HepG2 (cell line): Measurements from ENCODE around the gene SLC6A12. TPM values are rescaled to one million over a fixed set of nuclear protein-coding genes. Genes with fewer than 3 reads are reported as not detected.

ENCODE experiments used
- CENPT ChIP-seq: sonication (generic); formaldehyde crosslinking; IDR thresholded peaks from 2 replicates; pipeline ENCODE4 v1.8.0; 2022; ENCODE audit warnings: low read depth, mild to moderate bottlenecking, moderate library complexity, missing genetic modification reagents
- ETV6 ChIP-seq: sonication (generic); formaldehyde crosslinking; conservative IDR thresholded peaks from 2 replicates; pipeline ENCODE4 v1.4.0; 2020; ENCODE audit warnings: missing genetic modification reagents
- JUND ChIP-seq: sonication (generic); formaldehyde crosslinking; IDR thresholded peaks from 2 replicates; pipeline ENCODE4 v1.8.0; 2022; ENCODE audit warnings: mild to moderate bottlenecking, missing genetic modification reagents
- POGZ ChIP-seq: sonication (generic); formaldehyde crosslinking; IDR thresholded peaks from 2 replicates; pipeline ENCODE4 v1.4.0; 2020; ENCODE audit warnings: mild to moderate bottlenecking, missing genetic modification reagents
- SNAPC4 ChIP-seq: sonication (generic); formaldehyde crosslinking; IDR thresholded peaks from 2 replicates; pipeline ENCODE4 v1.4.0; 2020; ENCODE audit warnings: mild to moderate bottlenecking, missing genetic modification reagents
- SNRNP70 ChIP-seq: fragments of 200-400 bp; formaldehyde crosslinking; IDR thresholded peaks from 2 replicates; pipeline ENCODE4 v1.6.1; 2017; ENCODE audit warnings: mild to moderate bottlenecking, low read depth, low read length, moderate library complexity
- ZHX2 ChIP-seq, 2 experiments: sonication (generic) in 1 of 2; formaldehyde crosslinking in 1 of 2; IDR thresholded peaks; 2 replicates each; pipeline versions ENCODE4 v1.6.1 to v1.9.0; 2014 to 2022; ENCODE audit warnings: antibody characterized with exemption in 1 of 2, borderline replicate concordance in 1 of 2, inconsistent platforms in 1 of 2, low read depth in 1 of 2, missing genetic modification reagents in 1 of 2
- ZNF136 ChIP-seq: sonication (generic); formaldehyde crosslinking; IDR thresholded peaks from 2 replicates; pipeline ENCODE4 v1.8.1; 2022; ENCODE audit warnings: low read depth, mild to moderate bottlenecking, moderate library complexity, missing genetic modification reagents
- ZNF143 ChIP-seq: sonication (generic); formaldehyde crosslinking; IDR thresholded peaks from 2 replicates; pipeline ENCODE4 v1.4.0; 2020; ENCODE audit warnings: missing genetic modification reagents
- ZNF44 ChIP-seq: sonication (generic); formaldehyde crosslinking; IDR thresholded peaks from 2 replicates; pipeline ENCODE4 v1.5.1; 2020; ENCODE audit warnings: mild to moderate bottlenecking, missing genetic modification reagents
- ZNF510 ChIP-seq: sonication (generic); formaldehyde crosslinking; IDR thresholded peaks from 2 replicates; pipeline ENCODE4 v1.4.0; 2020; ENCODE audit warnings: low read depth, mild to moderate bottlenecking, missing genetic modification reagents
- polyA plus RNA-seq, 8 experiments: library from polyadenylated mRNA; depleted of rRNA in 3 of 8; stranded (reverse) in 7 of 8; unstranded in 1 of 8; fragments of >200 nt; fragmentation: Illumina TruSeq in 4 of 8; extraction: Trizol in 4 of 8; gene quantifications; 2 replicates each; pipeline versions ENCODE4 v1.2.1 to v1.2.3, GENCODE V29; 2011 to 2016; ENCODE audit warnings: low read depth in 4 of 8, missing spikeins in 1 of 8, mixed read lengths in 1 of 8; ENCODE audit not compliant: insufficient read depth in 1 of 8
- total RNA-seq, 5 experiments: library from RNA; depleted of rRNA; stranded (reverse); fragments of >200 nt; fragmentation: Illumina TruSeq; extraction: Trizol; gene quantifications; 2 replicates each; pipeline ENCODE4 v1.2.3, GENCODE V29; 2016; ENCODE audit warnings: low read depth in 1 of 5
- TF ChIP-seq, protein P1 (sequence below): sonication (generic); formaldehyde crosslinking; IDR thresholded peaks from 2 replicates; pipeline ENCODE4 v1.5.1; 2020; ENCODE audit warnings: mild to moderate bottlenecking, missing genetic modification reagents

Gene SLC6A12
- total and polyA plus RNA-seq, 2 of the 13 experiments (the other 11 are each of a cell fraction or from before 2014, with no cell fraction given), result 3.7 to 18.8 TPM

GRCh38 chr12:214003-214741, at the start of gene SLC6A12 (continued):
- TF ChIP-seq, protein P1, sequence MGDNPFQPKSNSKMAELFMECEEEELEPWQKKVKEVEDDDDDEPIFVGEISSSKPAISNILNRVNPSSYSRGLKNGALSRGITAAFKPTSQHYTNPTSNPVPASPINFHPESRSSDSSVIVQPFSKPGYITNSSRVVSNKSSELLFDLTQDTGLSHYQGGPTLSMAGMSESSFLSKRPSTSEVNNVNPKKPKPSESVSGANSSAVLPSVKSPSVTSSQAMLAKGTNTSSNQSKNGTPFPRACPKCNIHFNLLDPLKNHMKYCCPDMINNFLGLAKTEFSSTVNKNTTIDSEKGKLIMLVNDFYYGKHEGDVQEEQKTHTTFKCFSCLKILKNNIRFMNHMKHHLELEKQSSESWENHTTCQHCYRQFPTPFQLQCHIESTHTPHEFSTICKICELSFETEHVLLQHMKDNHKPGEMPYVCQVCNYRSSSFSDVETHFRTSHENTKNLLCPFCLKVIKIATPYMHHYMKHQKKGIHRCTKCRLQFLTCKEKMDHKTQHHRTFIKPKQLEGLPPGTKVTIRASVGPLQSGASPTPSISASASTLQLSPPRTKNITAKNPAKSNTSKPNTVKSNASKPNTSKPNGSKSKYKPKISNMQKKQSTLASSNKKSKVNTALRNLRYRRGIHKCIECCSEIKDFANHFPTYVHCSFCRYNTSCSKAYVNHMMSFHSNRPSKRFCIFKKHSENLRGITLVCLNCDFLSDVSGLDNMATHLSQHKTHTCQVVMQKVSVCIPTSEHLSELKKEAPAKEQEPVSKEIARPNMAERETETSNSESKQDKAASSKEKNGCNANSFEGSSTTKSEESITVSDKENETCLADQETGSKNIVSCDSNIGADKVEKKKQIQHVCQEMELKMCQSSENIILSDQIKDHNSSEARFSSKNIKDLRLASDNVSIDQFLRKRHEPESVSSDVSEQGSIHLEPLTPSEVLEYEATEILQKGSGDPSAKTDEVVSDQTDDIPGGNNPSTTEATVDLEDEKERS (CRISPR knock-in tag), result no peak
- TF ChIP-seq ZHX2 (IDR thresholded peaks at IDR 0.05; ENCODE audit: low read depth), result no peak
- TF ChIP-seq ZHX2 (CRISPR knock-in tag; IDR thresholded peaks at IDR 0.05; ENCODE audit: borderline replicate concordance), result no peak
- no peak for TF ChIP-seq SNAPC4 (CRISPR knock-in tag)
- no peak for TF ChIP-seq SNRNP70
- TF ChIP-seq CENPT, result no peak
- TF ChIP-seq JUND (CRISPR knock-in tag), result no peak
- TF ChIP-seq POGZ (CRISPR knock-in tag), result no peak
- no peak for TF ChIP-seq ETV6 (CRISPR knock-in tag)
- TF ChIP-seq ZNF136 (CRISPR knock-in tag), result no peak
- no peak for TF ChIP-seq ZNF510 (CRISPR knock-in tag)
- no peak for TF ChIP-seq ZNF44 (CRISPR knock-in tag)
- no peak for TF ChIP-seq ZNF143 (CRISPR knock-in tag)
